Measurements from ENCODE around the gene ARFRP1.

ARFRP1 gene

GRCh38 chr20:63690003-63690897 lies 17.5 kb downstream of the ARFRP1 start:
- Mint-ChIP-seq H3K4me1 (peaks cover 9% of the 10 kb centered on the region), H3K4me3 (no peak overlapping the region), H3K36me3 (peaks cover 14% of the 10 kb centered on the region), H3K9me3 (no peaks in the 10 kb centered on the region), H3K27me3 (no peaks in the 10 kb centered on the region), H3K27ac (no peak overlapping the region)
- no peak for DNase-seq
- CTCF ChIA-PET: no interaction called here

GRCh38 chr20:63689046-63690002 lies 18.5 kb downstream of the ARFRP1 start:
- no peak overlapping the region for H3K27ac Mint-ChIP-seq
- H3K4me3 Mint-ChIP-seq: no peak overlapping the region
- CTCF ChIA-PET: interaction anchor here (1.2 kb wide), 1 partner anchor 48 kb away, joined by 3 read pairs; no protein-coding TSS in a partner anchor
- no peak for DNase-seq
- peaks cover 13% of the 10 kb centered on the region for H3K36me3 Mint-ChIP-seq
- peaks cover 9% of the 10 kb centered on the region for H3K4me1 Mint-ChIP-seq
- no peaks in the 10 kb centered on the region for H3K27me3 Mint-ChIP-seq
- no peaks in the 10 kb centered on the region for H3K9me3 Mint-ChIP-seq

- Mint-ChIP-seq H3K36me3 (peaks cover 7% of the 10 kb centered on the region), H3K9me3 (no peaks in the 10 kb centered on the region), H3K27ac (no peak overlapping the region), H3K4me3 (no peak overlapping the region), H3K27me3 (no peaks in the 10 kb centered on the region), H3K4me1 (peaks cover 9% of the 10 kb centered on the region)
- no peak for DNase-seq
- CTCF ChIA-PET: interaction anchor here (1.2 kb wide), 1 partner anchor 47 kb away, joined by 3 read pairs; no protein-coding TSS in a partner anchor
Observed at GRCh38 chr20:63688228-63689045, 19.3 kb downstream of the ARFRP1 start.

GRCh38 chr20:63687419-63688178 lies 20.2 kb downstream of the ARFRP1 start:
- Mint-ChIP-seq H3K36me3 (peaks cover 6% of the 10 kb centered on the region), H3K9me3 (no peaks in the 10 kb centered on the region), H3K4me1 (peaks cover 9% of the 10 kb centered on the region)

GRCh38 chr20:63686492-63687321 lies 21.1 kb downstream of the ARFRP1 start:
- Mint-ChIP-seq H3K4me3 (no peak overlapping the region), H3K9me3 (no peaks in the 10 kb centered on the region), H3K27ac (no peak overlapping the region), H3K36me3 (peaks cover 2% of the 10 kb centered on the region), H3K4me1 (peaks cover 9% of the 10 kb centered on the region), H3K27me3 (no peaks in the 10 kb centered on the region)
- peak; percentile 40 for DNase-seq
- CTCF ChIA-PET: no interaction called here

More at GRCh38 chr20:63687419-63688178, 20.2 kb downstream of the ARFRP1 start:
- DNase-seq: no peak
- CTCF ChIA-PET: interaction anchor here (1.2 kb wide), 1 partner anchor 46 kb away, joined by 3 read pairs; no protein-coding TSS in a partner anchor
- Mint-ChIP-seq H3K27ac (no peak overlapping the region), H3K4me3 (no peak overlapping the region), H3K27me3 (no peaks in the 10 kb centered on the region)

GRCh38 chr20:63686094-63686491 lies 21.7 kb downstream of the ARFRP1 start:
- H3K27me3 Mint-ChIP-seq: no peaks in the 10 kb centered on the region
- CTCF ChIA-PET: no interaction called here
- H3K4me1 Mint-ChIP-seq: peaks cover 9% of the 10 kb centered on the region
- no peak for DNase-seq
- H3K27ac Mint-ChIP-seq: no peak overlapping the region
- H3K36me3 Mint-ChIP-seq: no peaks in the 10 kb centered on the region
- H3K9me3 Mint-ChIP-seq: no peaks in the 10 kb centered on the region
- H3K4me3 Mint-ChIP-seq: no peak overlapping the region

- Mint-ChIP-seq H3K4me3 (no peak overlapping the region), H3K27ac (peak overlapping the region; percentile 42), H3K36me3 (no peaks in the 10 kb centered on the region), H3K4me1 (peaks cover 9% of the 10 kb centered on the region), H3K9me3 (no peaks in the 10 kb centered on the region), H3K27me3 (no peaks in the 10 kb centered on the region)
- no peak for DNase-seq
- CTCF ChIA-PET: no interaction called here
Observed at GRCh38 chr20:63685269-63686026, 22.3 kb downstream of the ARFRP1 start.

GRCh38 chr20:63682384-63683139 lies 25.2 kb downstream of the ARFRP1 start:
- CTCF ChIA-PET: no interaction called here
- Mint-ChIP-seq H3K4me3 (no peak overlapping the region), H3K27ac (no peak overlapping the region), H3K36me3 (no peaks in the 10 kb centered on the region), H3K4me1 (peaks cover 8% of the 10 kb centered on the region), H3K9me3 (no peaks in the 10 kb centered on the region), H3K27me3 (no peaks in the 10 kb centered on the region)
- DNase-seq: no peak

- Mint-ChIP-seq H3K4me1 (peaks cover 2% of the 10 kb centered on the region), H3K27me3 (no peaks in the 10 kb centered on the region), H3K27ac (no peak overlapping the region), H3K36me3 (peaks cover 4% of the 10 kb centered on the region), H3K9me3 (no peaks in the 10 kb centered on the region), H3K4me3 (no peak overlapping the region)
- no peak for DNase-seq
- CTCF ChIA-PET: no interaction called here
Observed at GRCh38 chr20:63681609-63682142, 26.1 kb downstream of the ARFRP1 start.

- no peaks in the 10 kb centered on the region for H3K27me3 Mint-ChIP-seq
- no peaks in the 10 kb centered on the region for H3K9me3 Mint-ChIP-seq
- CTCF ChIA-PET: no interaction called here
- DNase-seq: no peak
- no peak overlapping the region for H3K4me3 Mint-ChIP-seq
- no peaks in the 10 kb centered on the region for H3K4me1 Mint-ChIP-seq
- H3K36me3 Mint-ChIP-seq: peaks cover 4% of the 10 kb centered on the region
- peak overlapping the region; percentile 72 for H3K27ac Mint-ChIP-seq
Observed at GRCh38 chr20:63680857-63681608, 26.7 kb downstream of the ARFRP1 start.

- Mint-ChIP-seq H3K4me3 (no peak overlapping the region), H3K9me3 (no peaks in the 10 kb centered on the region)
- CTCF ChIA-PET: no interaction called here
Observed at GRCh38 chr20:63680427-63680826, 27.3 kb downstream of the ARFRP1 start.

More at GRCh38 chr20:63680427-63680826, 27.3 kb downstream of the ARFRP1 start:
- no peaks in the 10 kb centered on the region for H3K27me3 Mint-ChIP-seq
- no peak for DNase-seq
- peaks cover 8% of the 10 kb centered on the region for H3K36me3 Mint-ChIP-seq
- H3K27ac Mint-ChIP-seq: no peak overlapping the region
- no peaks in the 10 kb centered on the region for H3K4me1 Mint-ChIP-seq
